Measurements from ENCODE around the gene ITSN1. TPM values are rescaled to one million over a fixed set of nuclear protein-coding genes. Genes with fewer than 3 reads are reported as not detected.

ITSN1 gene
- total RNA-seq, 3 donors from 2014 or later (not counting 1 experiment from before 2014, with no cell fraction given) = 1.5 to 5.1 (median 2.7) TPM

GRCh38 chr21:33774551-33774950 is 132.2 kb downstream of the ITSN1 start:
- no peak overlapping the region for H3K27ac Mint-ChIP-seq
- Histone ChIP-seq H3K4me1 (ENCODE audit: control insufficient read depth, insufficient read depth, low read length) (no peaks in the 10 kb centered on the region), H3K27me3 (ENCODE audit: control insufficient read depth, insufficient read depth, low read length) (no peaks in the 10 kb centered on the region), H3K36me3 (ENCODE audit: control insufficient read depth, insufficient read depth, low read length) (no peaks in the 10 kb centered on the region), H3K9me3 (ENCODE audit: control insufficient read depth, insufficient read depth, low read length) (no peaks in the 10 kb centered on the region), H3K4me3 (ENCODE audit: low read length) (no peak overlapping the region), H3K27ac (ENCODE audit: low read length) (no peak overlapping the region)
- no peak for TF ChIP-seq CTCF (IDR thresholded peaks at IDR 0.05)
- H3K4me1 Mint-ChIP-seq = no peaks in the 10 kb centered on the region
- H3K4me3 Mint-ChIP-seq = no peak overlapping the region
- H3K27me3 Mint-ChIP-seq (ENCODE audit: low read depth in 2 of 2) = peaks cover 0 to 8% of the 10 kb centered on the region in 2 donors
- 64% methylated on average over 4 of the region's 4 CpGs for WGBS (ENCODE audit: insufficient coverage)
- ATAC-seq = no peak
- no peaks in the 10 kb centered on the region for H3K9me3 Mint-ChIP-seq
- no peaks in the 10 kb centered on the region for H3K36me3 Mint-ChIP-seq
- DNase-seq = no peak
- intact Hi-C loops (cut with micrococcal nuclease) = no loop called here

- H3K4me3 Mint-ChIP-seq = no peak overlapping the region
- no peaks in the 10 kb centered on the region for H3K36me3 ChIP-seq (ENCODE audit: control insufficient read depth, insufficient read depth, low read length)
- 93% methylated on average over 2 of the region's 2 CpGs for WGBS (ENCODE audit: insufficient coverage)
- no peak for TF ChIP-seq CTCF (IDR thresholded peaks at IDR 0.05)
- H3K4me3 ChIP-seq (ENCODE audit: low read length) = no peak overlapping the region
- no peaks in the 10 kb centered on the region for H3K9me3 ChIP-seq (ENCODE audit: control insufficient read depth, insufficient read depth, low read length)
- no peak overlapping the region for H3K27ac ChIP-seq (ENCODE audit: low read length)
- no peaks in the 10 kb centered on the region for H3K27me3 ChIP-seq (ENCODE audit: control insufficient read depth, insufficient read depth, low read length)
- H3K27ac Mint-ChIP-seq = no peak overlapping the region
- H3K4me1 Mint-ChIP-seq = no peaks in the 10 kb centered on the region
- H3K27me3 Mint-ChIP-seq (ENCODE audit: low read depth in 2 of 2) = peaks cover 0 to 8% of the 10 kb centered on the region in 2 donors
- no peak for ATAC-seq
- H3K9me3 Mint-ChIP-seq = no peaks in the 10 kb centered on the region
- no peaks in the 10 kb centered on the region for H3K4me1 ChIP-seq (ENCODE audit: control insufficient read depth, insufficient read depth, low read length)
- no peak for DNase-seq
- no peaks in the 10 kb centered on the region for H3K36me3 Mint-ChIP-seq
- intact Hi-C loops (cut with micrococcal nuclease) = no loop called here
Observed at GRCh38 chr21:33775100-33775828, 133.0 kb downstream of the ITSN1 start.

- Histone ChIP-seq H3K27me3 (ENCODE audit: control insufficient read depth, insufficient read depth, low read length) (no peaks in the 10 kb centered on the region), H3K9me3 (ENCODE audit: control insufficient read depth, insufficient read depth, low read length) (no peaks in the 10 kb centered on the region), H3K27ac (ENCODE audit: low read length) (no peak overlapping the region), H3K36me3 (ENCODE audit: control insufficient read depth, insufficient read depth, low read length) (no peaks in the 10 kb centered on the region), H3K4me1 (ENCODE audit: control insufficient read depth, insufficient read depth, low read length) (no peaks in the 10 kb centered on the region), H3K4me3 (ENCODE audit: low read length) (no peak overlapping the region)
- Mint-ChIP-seq H3K36me3 (no peaks in the 10 kb centered on the region), H3K9me3 (no peaks in the 10 kb centered on the region), H3K27me3 (ENCODE audit: low read depth in 2 of 2) (no peaks in the 10 kb centered on the region), H3K4me3 (no peak overlapping the region), H3K27ac (no peak overlapping the region), H3K4me1 (no peaks in the 10 kb centered on the region)
- intact Hi-C loops (cut with micrococcal nuclease) = no loop called here
- ATAC-seq = no peak
- no peak for TF ChIP-seq CTCF (IDR thresholded peaks at IDR 0.05)
- WGBS (ENCODE audit: insufficient coverage) = 95% methylated on average over 2 of the region's 2 CpGs
- DNase-seq = no peak
Observed at GRCh38 chr21:33780631-33781030, 138.3 kb downstream of the ITSN1 start.

GRCh38 chr21:33781121-33781520 is 138.8 kb downstream of the ITSN1 start:
- Histone ChIP-seq H3K27me3 (ENCODE audit: control insufficient read depth, insufficient read depth, low read length) (no peaks in the 10 kb centered on the region), H3K4me1 (ENCODE audit: control insufficient read depth, insufficient read depth, low read length) (no peaks in the 10 kb centered on the region), H3K36me3 (ENCODE audit: control insufficient read depth, insufficient read depth, low read length) (no peaks in the 10 kb centered on the region), H3K27ac (ENCODE audit: low read length) (no peak overlapping the region), H3K4me3 (ENCODE audit: low read length) (no peak overlapping the region), H3K9me3 (ENCODE audit: control insufficient read depth, insufficient read depth, low read length) (no peaks in the 10 kb centered on the region)
- 100% methylated on average over 1 of the region's 2 CpGs for WGBS (ENCODE audit: insufficient coverage)
- Mint-ChIP-seq H3K27ac (no peak overlapping the region), H3K4me1 (no peaks in the 10 kb centered on the region), H3K27me3 (ENCODE audit: low read depth in 2 of 2) (no peaks in the 10 kb centered on the region), H3K4me3 (no peak overlapping the region), H3K36me3 (no peaks in the 10 kb centered on the region), H3K9me3 (no peaks in the 10 kb centered on the region)
- intact Hi-C loops (cut with micrococcal nuclease) = no loop called here
- ATAC-seq = no peak
- TF ChIP-seq CTCF (IDR thresholded peaks at IDR 0.05) = no peak
- DNase-seq = no peak
